T1000 (cell line): ENCODE data around the gene ENO4.

Experiments used
- DNase-seq: peaks from one replicate; lab custom pipeline; 2025; ENCODE audit warnings: mixed read lengths; lab: John Stamatoyannopoulos, UW

ENO4 gene

DNA sequence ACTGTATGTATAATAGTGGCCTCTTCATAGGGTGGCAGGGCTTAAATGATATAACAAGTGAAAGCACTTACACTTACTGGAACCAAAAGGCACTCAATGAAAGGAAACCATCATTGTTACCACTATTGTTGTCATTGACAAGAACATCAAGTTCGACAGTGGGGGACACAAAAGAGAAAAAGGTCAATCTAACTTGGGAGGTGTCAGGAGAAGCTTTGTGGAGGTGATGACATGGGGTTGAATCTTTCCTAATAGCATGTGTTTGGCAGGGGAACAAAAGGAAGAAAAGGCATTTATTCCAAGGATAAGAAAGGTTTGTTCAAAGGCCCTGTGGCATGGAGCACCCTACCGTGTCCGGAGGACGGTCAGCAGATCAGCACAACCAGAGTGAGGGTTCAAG lies 18.2 kb upstream of the ENO4 start:
- DNase-seq = no peak

DNA sequence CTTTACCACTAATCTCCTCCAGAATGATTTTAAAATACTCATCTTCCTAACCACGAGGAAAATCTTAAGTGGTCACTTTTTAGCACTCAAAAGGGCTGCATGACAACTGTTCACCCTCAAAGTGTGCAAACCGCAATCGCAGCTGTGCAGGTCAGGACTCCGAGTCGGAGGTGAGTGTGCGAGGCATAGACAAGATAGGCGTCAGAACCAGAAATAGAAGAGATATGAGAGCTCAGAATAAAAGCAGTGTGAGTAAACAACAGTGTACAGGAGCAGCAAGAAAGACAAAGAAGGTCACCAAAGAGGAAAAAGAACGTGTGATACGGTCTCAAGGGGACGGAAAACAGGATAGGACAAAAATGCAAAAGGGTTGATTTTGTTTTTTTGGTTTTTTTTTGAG lies 17.5 kb upstream of the ENO4 start:
- no peak for DNase-seq

DNA sequence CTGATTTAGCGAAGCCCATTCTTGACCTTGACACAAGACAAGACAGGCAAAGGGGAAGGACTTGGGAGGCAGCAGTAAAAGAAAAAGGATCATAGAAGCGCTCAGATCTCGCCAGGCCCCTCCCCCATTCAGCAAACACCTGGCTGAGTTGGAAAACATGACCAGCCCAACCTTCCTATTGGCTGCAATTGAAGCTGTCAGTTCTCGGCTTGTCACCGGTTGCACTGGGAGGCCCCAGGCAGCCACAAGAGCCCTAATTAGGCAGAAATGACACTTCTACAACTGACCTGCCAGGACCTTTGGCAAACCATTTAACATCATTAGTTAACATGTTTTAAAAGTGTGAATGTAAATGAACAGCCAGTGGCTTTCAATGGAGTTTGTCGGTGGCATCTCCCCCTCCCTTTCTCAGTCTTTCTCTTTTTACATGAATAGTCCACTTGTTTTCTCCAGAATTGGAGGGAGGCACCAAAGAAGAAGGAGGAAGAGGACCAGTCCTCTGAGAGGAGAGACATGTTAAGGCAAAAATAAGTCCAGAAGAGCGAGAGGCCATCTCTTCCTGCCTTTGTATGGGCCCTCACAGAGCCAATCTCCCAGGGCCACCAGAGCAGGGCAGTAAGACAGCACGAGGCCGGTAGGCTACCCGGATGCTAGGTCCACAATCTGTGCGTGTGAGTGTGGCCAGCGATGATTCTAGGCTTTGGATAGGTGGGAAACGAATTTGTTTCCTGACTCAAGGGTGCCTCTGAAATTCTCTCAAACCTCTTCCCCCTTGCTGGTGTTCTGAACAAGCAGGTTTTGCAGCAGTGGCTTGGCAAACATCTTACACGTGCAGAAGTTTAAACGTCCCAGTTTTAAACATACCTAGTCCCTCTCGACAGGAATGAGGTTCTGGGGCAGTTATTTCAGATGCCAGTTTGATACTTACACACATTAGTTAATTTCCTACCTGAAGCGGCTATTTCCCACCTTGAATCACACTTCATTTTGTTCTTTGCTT lies 15.0 kb upstream of the ENO4 start:
- no peak for DNase-seq

DNA sequence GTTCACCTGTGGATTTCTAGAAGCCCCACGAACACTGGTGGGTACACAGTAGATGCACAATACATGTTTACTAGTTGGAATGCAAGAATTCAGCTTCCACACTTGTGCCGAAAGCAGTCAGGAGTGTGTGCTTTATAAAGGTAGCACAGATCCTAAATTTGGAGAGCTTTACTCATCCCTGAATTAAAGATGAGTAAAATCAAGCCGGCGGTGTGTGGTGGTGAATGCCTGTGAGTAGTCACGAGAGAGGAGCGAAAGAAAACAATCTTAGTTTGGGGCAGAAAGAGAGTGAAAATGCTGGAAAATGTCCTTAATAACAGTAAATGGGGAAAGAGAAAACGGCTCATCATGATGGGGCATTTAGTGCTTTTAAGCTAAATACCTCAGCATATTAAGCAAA lies 13.6 kb upstream of the ENO4 start:
- no peak for DNase-seq

DNA sequence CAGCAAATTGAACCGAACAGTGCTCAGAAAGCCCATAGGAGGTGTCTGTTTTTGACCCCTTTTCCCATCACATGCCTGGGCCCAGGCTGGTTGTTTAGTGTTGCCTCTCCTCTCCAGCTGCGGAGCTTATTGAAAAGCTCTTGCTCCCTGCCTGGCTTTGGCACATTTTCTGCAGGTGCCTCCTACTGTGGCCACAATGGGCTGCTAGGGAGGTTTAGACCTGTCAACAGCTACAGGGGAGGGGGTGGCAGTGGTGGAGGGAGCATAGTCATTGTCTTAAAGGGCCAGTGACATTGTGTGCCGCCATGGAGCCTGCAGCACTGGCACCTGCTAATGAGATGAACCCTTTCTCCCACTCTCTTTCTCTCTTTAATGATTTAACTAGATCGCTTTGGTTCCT lies 13.2 kb upstream of the ENO4 start:
- no peak for DNase-seq

DNA sequence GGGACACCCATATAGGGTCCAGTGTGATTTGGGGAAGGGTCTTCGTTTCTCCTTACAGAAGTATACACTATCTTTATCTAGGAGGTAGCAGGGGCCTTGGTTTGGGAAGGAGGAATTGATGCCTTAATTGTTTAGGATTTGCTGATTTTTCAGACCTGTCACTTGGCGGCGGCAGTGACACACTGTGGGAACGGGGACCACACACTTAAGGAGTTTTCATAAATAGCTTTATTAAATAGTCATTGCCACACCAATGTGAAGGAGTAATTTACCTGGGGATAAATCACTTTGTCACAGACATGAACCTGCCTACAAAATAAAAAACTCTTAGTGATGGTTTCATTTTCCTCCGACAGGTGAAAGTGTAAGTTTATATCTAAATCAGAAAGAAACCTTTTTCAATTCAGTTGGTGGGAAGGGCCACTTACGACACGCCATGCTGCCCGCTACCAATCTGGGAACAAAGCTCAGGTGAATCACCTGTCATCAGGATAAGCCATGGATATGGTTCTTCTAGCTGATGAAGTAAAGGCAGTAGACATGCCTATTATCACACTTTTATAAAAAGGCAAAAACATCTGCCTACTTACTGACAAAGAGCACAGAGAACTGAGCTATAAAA lies 12.3 kb upstream of the ENO4 start:
- no peak for DNase-seq

DNA sequence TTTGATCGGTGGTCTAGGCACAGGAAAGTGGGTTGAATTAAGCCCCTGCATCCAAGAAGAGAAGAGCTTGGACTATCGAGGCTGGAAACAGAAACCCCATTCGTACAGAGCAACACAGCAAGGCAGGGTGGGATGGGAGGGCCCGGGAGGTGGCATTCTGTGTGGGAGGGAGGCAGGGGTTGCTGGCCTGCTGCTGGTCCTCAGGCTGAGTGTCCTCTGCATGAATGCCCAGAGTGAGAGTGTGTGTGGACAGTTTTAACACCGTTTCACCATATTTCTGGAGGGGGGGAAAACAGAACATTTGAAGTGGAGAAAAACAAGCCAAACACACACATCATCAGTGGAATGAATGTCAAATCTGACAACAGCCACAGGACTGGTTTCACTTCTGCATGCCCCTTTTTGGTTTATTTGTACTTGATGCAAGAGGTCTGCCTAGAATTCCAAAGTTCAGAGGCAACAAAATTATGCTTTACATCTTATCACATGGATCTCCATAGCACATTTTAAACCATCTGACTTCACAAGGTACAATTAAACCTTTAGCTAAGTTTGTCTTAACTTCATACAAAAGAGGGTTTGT lies 11.1 kb upstream of the ENO4 start:
- no peak for DNase-seq

DNA sequence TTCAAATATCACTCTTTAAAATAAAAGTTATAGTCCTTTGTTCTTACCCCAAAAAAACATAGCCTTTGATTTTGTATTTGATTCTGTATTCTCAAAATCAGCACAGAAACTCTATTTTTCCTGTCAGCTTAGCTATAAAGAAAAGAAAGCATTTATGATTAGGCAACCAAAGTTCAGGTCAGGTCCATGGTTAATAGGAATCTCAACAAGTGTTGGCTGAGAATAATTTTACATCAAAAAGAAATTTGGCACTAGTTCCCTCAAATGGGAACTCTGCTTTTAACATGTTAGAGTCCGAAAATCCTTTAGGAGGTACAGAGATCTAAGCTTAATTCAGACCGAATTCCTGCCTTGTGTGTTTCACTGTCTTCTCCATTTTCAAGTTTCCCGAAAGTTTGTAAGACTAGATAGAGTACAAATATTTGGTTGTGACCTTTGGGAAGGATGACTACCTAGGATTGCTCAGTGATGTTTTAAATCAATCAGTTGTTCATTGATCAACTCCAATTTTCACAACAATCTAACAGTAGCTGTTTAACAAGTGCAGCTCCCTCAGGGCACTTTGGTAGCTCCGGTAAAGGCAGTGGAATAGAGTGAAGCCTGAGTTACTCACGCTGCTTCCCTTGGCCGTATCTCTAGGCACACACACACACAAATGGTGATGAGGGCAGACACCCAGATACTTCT lies 8.8 kb upstream of the ENO4 start:
- no peak for DNase-seq

DNA sequence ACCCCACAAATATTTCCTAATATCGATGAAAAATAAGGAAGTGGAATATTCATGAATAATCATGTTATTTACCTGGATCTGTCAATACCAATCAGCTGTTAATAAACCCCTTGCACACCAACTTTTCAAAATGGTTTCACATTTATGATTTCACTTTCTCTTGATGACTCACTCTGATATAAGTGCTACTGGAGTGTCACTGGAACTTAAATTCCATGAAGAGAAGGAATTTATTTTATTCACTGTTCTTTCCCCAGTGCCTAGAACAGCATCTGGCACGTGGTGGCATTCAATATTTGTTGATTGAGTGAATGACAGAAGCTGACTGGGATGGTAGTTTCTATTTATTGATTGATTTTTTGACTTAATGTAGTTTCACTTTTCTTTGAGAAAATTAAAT lies 3.5 kb upstream of the ENO4 start:
- DNase-seq = no peak

DNA sequence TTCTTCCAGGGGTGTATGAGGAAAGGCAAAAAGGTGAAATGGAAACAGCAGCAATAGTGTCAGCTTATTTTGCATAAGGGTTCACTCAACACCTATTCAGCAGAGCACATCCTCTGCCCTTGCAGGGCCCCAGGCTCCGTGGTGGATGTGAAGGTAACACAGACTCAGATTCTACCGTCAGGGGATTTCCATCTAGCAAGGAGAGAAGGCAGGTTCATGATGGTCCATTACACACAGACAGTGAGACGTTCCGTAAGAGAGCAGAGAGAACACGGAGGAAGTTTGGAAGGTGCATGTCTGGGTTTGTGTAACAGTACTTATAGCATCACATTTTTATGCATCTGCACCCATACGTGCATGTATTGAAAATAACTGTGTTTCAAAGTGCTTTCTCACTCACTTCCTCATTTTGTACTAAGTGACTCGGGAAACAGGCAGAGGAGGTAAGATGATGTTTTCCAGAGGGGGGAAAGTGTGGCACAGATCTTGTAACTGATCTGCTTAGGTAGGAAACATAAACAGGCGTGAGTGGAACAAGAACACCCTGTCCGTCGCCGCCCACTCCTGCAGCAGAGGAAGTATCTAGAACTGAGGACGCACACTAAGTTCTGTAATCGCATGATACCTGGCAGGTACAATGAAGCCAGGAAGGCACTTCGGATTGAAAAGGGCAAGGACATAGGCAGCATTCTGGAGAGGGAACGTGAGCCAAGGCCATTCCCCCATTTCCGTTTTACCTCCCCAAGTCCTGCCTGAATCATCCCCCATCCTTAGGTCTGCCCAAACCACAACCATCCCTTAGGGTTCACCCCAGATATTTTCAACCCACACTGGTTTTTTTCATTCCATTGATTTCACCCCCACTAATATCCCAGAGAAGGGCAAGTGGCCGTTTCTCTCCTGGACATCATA lies 1.0 kb upstream of the ENO4 start:
- no peak for DNase-seq

DNA sequence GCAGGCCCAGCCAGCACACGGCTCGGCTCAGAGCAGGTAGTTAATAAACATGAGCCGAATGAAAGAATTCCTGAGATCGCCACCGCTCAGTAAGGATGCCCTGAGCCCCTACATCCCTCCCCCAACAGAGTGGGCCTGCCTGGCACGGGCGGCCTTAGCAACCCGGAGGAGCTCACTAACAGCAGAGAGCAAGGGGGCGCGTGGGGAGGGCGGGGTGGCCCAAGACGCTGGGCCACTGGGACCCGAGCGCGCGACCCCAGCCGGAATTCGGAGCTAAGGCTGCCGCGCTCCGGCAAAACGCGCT lies 403 bp upstream of the ENO4 start:
- DNase-seq = no peak

DNA sequence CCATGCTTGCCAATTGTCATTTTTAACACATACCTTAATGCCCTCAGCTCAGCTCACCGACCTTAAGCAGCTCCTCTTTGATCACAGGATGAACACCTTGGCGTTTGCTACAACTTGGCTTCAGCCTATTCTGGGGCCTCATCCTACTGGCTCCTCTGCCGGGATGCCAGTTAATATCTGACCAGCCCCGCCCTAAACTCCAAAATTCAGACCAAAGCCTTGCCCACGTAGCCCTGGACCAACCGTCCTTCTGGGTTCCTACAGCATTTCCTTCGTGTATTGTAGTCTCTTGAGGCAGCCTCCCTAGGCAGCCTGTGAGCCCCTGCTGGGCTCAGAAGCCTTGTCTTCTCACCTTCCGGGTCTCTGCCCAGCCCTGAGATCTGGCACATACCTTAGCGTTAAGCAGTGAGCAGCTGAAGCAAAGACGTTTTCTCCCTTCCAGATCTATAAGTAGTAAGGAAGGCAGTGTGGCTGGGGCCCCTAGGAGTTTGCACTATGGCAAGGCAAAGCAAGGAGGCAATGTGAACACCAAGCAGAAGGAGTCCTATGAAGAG lies 836 bp downstream of the ENO4 start:
- DNase-seq = no peak

DNA sequence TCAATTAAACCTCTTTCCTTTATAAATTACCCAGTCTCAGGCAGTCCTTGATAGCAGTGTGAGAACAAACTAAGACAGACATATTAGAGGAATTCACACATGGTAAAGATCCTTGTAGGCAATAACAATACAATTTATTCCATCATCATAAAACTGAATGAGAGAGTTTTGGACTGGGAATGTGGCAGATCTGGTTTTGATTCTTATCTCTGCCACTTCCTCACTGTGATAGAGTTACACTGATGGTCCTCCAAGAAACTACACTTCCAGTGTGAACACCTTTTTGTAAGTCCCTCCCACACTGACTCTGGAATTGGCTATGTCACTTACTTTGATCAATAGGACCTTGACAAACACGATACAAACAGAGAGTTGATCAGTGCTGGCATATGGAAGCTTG lies 2.9 kb downstream of the ENO4 start:
- DNase-seq = no peak

DNA sequence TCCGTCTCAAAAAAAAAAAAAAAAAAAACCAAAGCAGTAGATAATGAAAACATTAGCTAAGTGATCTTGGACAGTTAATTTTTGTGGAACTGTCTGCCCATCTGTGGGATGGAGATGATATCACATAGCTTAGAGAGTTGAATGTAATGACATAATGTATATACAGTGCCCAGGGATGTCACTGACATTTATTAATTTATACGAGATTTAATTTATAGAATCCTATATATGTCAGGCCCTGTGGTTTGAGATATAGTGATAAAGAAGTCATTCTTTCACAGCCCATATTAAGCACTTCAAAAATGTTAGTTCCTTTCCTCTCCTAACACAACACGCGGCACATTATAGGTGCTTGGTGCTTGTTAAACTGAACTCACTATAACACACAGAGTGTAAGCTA lies 4.0 kb downstream of the ENO4 start:
- no peak for DNase-seq

DNA sequence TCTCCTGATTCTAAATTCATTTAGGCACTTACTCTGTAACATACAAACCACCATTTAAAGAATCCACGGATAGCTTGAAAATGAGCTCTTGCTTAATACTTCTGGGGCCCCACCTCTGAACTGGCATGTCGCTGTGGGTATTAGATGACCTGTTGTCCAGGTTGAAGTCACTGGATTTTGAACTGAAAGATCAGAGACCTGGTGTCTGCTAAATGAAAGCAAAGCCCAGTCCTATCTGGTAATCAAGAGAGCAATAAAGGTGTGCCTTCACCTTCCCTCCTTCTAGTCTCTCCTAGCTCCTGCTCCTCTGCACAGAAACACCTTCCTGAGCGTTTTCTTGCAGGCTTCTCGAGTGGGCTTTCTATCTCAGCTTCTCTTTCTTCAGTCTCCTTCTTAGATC lies 4.4 kb downstream of the ENO4 start:
- no peak for DNase-seq

DNA sequence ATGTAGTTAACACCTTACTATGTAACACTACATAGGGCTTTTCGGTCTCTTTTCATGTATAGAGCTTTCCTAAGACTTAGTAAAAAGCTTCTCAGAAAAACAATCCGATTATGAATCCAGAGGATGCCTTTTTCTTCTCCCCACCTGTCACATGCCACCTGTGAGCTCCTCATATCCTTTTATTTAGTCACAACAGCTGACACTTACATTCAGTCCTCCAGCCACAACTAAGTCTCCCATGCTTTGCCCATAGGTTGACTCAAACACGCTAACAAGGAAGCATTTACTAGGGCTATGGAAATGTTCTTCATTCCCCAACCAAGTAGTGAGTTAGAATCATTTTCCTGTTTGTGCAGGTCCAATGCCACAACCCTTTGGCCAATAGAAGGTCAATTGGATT lies 7.9 kb downstream of the ENO4 start:
- no peak for DNase-seq

DNA sequence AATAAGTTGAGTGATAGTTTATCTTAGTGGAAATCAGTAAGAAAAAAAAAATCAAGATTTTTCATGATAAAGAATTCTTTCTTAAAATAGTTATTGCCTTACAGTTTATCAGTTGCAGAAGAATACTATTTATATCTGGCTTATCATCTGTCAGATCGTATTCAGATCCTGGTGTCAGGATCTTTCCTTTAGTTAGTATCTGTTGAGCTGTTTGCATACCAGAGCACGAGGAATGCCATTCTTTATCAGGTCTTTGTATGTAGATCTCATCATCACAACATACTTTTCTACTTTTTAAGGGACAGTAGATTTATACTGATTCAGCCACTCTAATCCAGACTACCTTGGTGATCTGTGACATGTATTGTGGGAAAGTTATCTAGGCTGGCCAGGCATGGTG lies 12.5 kb downstream of the ENO4 start:
- no peak for DNase-seq

DNA sequence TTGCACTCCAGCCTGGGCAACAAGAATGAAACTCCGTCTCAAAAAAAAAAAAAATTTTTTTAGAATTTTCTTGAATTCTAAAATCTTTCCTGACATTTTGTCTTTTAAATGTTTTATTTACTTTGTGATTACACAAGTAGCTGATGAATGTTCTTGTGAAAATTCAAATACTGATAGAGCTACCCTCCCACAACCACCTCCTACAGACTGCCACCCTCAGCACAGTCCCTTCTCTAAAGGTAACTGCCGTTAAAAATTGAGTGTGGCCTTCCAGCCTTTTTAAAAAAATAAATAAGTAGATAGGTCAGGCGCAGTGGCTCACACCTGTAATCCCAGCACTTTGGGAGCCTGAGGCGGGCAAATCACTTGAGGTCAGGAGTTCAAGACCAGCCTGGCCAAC lies 15.1 kb downstream of the ENO4 start:
- DNase-seq = no peak

DNA sequence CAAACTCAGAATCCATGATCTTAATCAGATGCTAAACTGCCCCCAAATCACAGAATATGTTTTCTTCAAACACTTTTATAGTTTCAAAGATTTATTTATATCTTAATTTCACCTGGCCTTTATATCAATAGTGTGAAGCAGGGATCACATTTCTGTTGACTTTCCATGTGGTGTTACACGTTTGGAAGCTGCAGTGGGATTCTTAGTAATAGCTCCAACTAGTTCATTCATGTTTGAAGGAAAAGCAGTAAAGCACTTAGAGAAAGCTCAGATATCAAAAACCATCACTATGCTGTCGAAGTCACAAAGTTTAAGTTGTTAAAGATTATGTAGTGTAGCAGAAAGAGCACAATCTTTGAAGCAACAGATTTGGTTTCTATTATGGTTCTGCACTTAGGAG lies 16.8 kb downstream of the ENO4 start:
- no peak for DNase-seq

DNA sequence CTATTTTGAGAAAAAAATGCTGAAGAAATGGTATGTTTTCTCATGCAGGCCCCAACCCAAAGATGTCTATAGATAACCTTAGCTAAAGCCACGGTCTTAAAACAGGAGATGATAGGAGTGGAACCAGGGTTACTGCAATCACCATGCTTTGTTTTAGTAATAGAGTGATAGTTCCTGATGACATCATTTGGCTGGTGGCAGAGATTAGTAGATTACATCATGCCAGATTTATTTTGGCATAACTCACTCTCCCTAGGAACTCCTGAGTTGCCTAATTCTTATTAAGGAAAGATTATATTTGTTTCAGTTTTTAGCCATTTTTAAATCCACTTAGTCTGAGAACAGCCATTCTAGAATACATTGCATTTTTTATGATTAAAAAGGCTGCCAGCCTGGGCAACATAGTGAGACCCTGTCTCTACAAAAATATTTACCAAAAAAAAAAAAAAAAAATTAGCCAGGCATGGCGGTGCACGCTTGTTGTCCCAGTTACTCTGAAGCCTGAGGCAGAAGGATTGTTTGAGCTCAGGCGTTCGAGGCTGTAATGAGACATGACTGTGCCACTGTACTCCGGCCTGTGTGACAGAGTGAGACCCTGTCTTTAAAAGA lies 17.8 kb downstream of the ENO4 start:
- no peak for DNase-seq

DNA sequence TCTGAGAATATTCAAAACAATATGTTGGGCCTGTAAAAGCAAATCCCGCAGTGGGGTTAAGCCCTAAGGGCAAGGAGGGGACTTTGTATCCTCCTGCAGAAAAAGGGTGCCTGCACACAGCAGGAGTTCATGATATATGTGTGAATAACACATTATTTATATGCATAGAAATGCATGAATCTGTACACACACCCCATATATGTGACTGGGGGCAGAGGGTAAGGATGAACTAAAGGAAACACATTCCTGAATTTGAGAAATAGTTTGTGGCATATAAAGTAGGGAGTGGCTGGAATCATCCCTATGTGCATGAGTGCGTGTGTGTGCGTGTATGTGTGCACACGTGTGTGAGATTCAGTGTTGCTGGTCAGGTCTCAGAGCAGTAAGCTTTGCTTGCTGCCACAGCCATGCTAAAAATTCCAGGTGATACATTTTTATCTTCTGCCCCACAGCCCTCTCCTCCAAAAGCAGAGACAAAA lies 18.9 kb downstream of the ENO4 start:
- no peak for DNase-seq
